ENCODE results near the gene POU4F3. TPM values are rescaled to one million over a fixed set of nuclear protein-coding genes. Genes with fewer than 3 reads are reported as not detected.

POU4F3 gene
- total RNA-seq, 2 donors from 2014 or later = not detected

- DNase-seq (ENCODE audit: low spot score) = no peak
- H3K4me1 ChIP-seq = no peaks in the 10 kb centered on the region
- H3K9me3 ChIP-seq = no peaks in the 10 kb centered on the region
- H3K27ac ChIP-seq = no peak overlapping the region
- TF ChIP-seq CTCF (IDR thresholded peaks at IDR 0.05) = no peak
- H3K36me3 ChIP-seq = no peaks in the 10 kb centered on the region
- no peaks in the 10 kb centered on the region for H3K27me3 ChIP-seq
- H3K4me3 ChIP-seq = no peak overlapping the region
Observed at GRCh38 chr5:146366904-146367303, 28.3 kb downstream of the POU4F3 start.

- Histone ChIP-seq H3K9me3 (no peaks in the 10 kb centered on the region), H3K27ac (no peak overlapping the region), H3K4me3 (no peak overlapping the region), H3K27me3 (no peaks in the 10 kb centered on the region), H3K4me1 (no peaks in the 10 kb centered on the region), H3K36me3 (no peaks in the 10 kb centered on the region)
- no peak for TF ChIP-seq CTCF (IDR thresholded peaks at IDR 0.05)
- DNase-seq (ENCODE audit: low spot score) = no peak
Observed at GRCh38 chr5:146368137-146368536, 29.5 kb downstream of the POU4F3 start.

GRCh38 chr5:146369691-146370090 lies 31.1 kb downstream of the POU4F3 start:
- DNase-seq (ENCODE audit: low spot score) = no peak
- Histone ChIP-seq H3K27ac (no peak overlapping the region), H3K36me3 (no peaks in the 10 kb centered on the region), H3K9me3 (no peaks in the 10 kb centered on the region), H3K4me1 (no peaks in the 10 kb centered on the region), H3K4me3 (no peak overlapping the region), H3K27me3 (no peaks in the 10 kb centered on the region)
- no peak for TF ChIP-seq CTCF (IDR thresholded peaks at IDR 0.05)

GRCh38 chr5:146376821-146377220 lies 38.2 kb downstream of the POU4F3 start:
- no peaks in the 10 kb centered on the region for H3K36me3 ChIP-seq
- H3K27ac ChIP-seq = no peak overlapping the region
- DNase-seq (ENCODE audit: low spot score) = no peak
- H3K4me1 ChIP-seq = no peaks in the 10 kb centered on the region
- no peaks in the 10 kb centered on the region for H3K9me3 ChIP-seq
- no peaks in the 10 kb centered on the region for H3K27me3 ChIP-seq
- no peak overlapping the region for H3K4me3 ChIP-seq
- TF ChIP-seq CTCF (IDR thresholded peaks at IDR 0.05) = no peak

GRCh38 chr5:146378986-146379385 lies 40.3 kb downstream of the POU4F3 start:
- no peaks in the 10 kb centered on the region for H3K4me1 ChIP-seq
- no peak for TF ChIP-seq CTCF (IDR thresholded peaks at IDR 0.05)
- no peaks in the 10 kb centered on the region for H3K9me3 ChIP-seq
- no peak for DNase-seq (ENCODE audit: low spot score)
- H3K27me3 ChIP-seq = no peaks in the 10 kb centered on the region
- H3K4me3 ChIP-seq = no peak overlapping the region
- H3K36me3 ChIP-seq = no peaks in the 10 kb centered on the region
- H3K27ac ChIP-seq = no peak overlapping the region

GRCh38 chr5:146380714-146381113 lies 42.1 kb downstream of the POU4F3 start:
- no peak for TF ChIP-seq CTCF (IDR thresholded peaks at IDR 0.05)
- H3K36me3 ChIP-seq = no peaks in the 10 kb centered on the region
- H3K4me3 ChIP-seq = no peak overlapping the region
- H3K4me1 ChIP-seq = no peaks in the 10 kb centered on the region
- DNase-seq (ENCODE audit: low spot score) = no peak
- H3K9me3 ChIP-seq = no peaks in the 10 kb centered on the region
- no peak overlapping the region for H3K27ac ChIP-seq
- H3K27me3 ChIP-seq = no peaks in the 10 kb centered on the region

Data from right atrium auricular region (tissue), 2 donors.